KMS-11 (cell line): Measurements from ENCODE around the gene TAF1B.

Source experiments
- H2AFZ ChIP-seq: fragments of 200-600 bp; sonication (generic); 2 replicates; pipeline ENCODE4 v1.6.1; 2016; ENCODE audit warnings: antibody characterized with exemption, mixed run types, low read depth
- H3K27ac ChIP-seq: fragments of 200-600 bp; sonication (generic); 2 replicates; pipeline ENCODE4 v1.6.1; 2016; ENCODE audit warnings: mild to moderate bottlenecking, mixed run types
- H3K27me3 ChIP-seq: fragments of 200-600 bp; sonication (generic); 2 replicates; pipeline ENCODE4 v1.6.1; 2017; ENCODE audit warnings: mild to moderate bottlenecking, low read depth, mixed run types, moderate library complexity; ENCODE audit not compliant: insufficient read depth
- H3K36me3 ChIP-seq: fragments of 200-600 bp; sonication (generic); 2 replicates; pipeline ENCODE4 v1.6.1; 2017; ENCODE audit warnings: mild to moderate bottlenecking, mixed run types; ENCODE audit not compliant: insufficient read depth
- H3K4me1 ChIP-seq: fragments of 200-600 bp; sonication (generic); 2 replicates; pipeline ENCODE4 v1.6.1; 2016; ENCODE audit warnings: mild to moderate bottlenecking, low read depth, mixed run types; ENCODE audit not compliant: poor library complexity, severe bottlenecking
- H3K4me2 ChIP-seq: fragments of 200-600 bp; sonication (generic); 2 replicates; pipeline ENCODE4 v1.7.0; 2016; ENCODE audit warnings: mild to moderate bottlenecking, mixed run types
- H3K4me3 ChIP-seq: fragments of 200-600 bp; sonication (generic); IDR thresholded peaks from 2 replicates; pipeline ENCODE4 v1.6.1; 2017; ENCODE audit warnings: low read depth, low read length, mixed read lengths; ENCODE audit not compliant: insufficient read depth
- H3K79me2 ChIP-seq: fragments of 200-600 bp; sonication (generic); 2 replicates; pipeline ENCODE4 v1.6.1; 2016; ENCODE audit warnings: low read depth, mixed run types; ENCODE audit not compliant: insufficient read depth
- H3K9ac ChIP-seq: fragments of 200-600 bp; sonication (generic); 2 replicates; pipeline ENCODE4 v1.6.1; 2016; ENCODE audit warnings: mild to moderate bottlenecking, mixed run types
- H4K20me1 ChIP-seq: fragments of 200-600 bp; sonication (generic); 2 replicates; pipeline ENCODE4 v1.6.1; 2016; ENCODE audit warnings: mild to moderate bottlenecking, mixed run types; ENCODE audit not compliant: insufficient read depth
- TF ChIP-seq, protein P1 (sequence below): fragments of 200-600 bp; sonication (generic); conservative IDR thresholded peaks from 2 replicates; pipeline ENCODE4 v1.6.1; 2017; ENCODE audit warnings: low read depth, mild to moderate bottlenecking, antibody characterized with exemption, low read length, moderate library complexity, mixed read lengths

Gene TAF1B

DNA sequence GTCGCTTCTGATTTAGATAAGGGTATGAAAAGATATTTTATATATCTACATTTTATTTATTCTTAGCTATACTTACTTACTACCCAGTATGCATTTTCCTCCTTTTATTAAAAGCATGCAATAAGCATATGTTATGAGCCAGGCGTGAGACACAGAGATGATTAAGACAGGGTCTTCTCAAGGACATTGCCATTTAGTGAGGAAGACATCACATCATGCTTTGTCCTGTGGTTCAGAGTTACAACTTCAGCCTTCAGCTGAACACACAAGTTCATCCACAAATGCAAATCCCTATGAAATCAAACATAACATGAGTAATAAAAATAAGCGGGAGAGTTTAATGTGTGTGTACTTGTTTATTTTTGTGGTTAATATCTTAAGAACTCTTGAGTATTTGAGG is 138.4 kb downstream of the TAF1B start:
- no peak overlapping the region for H3K4me2 ChIP-seq
- TF ChIP-seq, protein P1, sequence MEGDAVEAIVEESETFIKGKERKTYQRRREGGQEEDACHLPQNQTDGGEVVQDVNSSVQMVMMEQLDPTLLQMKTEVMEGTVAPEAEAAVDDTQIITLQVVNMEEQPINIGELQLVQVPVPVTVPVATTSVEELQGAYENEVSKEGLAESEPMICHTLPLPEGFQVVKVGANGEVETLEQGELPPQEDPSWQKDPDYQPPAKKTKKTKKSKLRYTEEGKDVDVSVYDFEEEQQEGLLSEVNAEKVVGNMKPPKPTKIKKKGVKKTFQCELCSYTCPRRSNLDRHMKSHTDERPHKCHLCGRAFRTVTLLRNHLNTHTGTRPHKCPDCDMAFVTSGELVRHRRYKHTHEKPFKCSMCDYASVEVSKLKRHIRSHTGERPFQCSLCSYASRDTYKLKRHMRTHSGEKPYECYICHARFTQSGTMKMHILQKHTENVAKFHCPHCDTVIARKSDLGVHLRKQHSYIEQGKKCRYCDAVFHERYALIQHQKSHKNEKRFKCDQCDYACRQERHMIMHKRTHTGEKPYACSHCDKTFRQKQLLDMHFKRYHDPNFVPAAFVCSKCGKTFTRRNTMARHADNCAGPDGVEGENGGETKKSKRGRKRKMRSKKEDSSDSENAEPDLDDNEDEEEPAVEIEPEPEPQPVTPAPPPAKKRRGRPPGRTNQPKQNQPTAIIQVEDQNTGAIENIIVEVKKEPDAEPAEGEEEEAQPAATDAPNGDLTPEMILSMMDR, result no peak
- no peaks in the 10 kb centered on the region for H3K27me3 ChIP-seq
- H3K36me3 ChIP-seq, result no peaks in the 10 kb centered on the region
- H4K20me1 ChIP-seq, result no peaks in the 10 kb centered on the region
- no peak overlapping the region for H2AFZ ChIP-seq
- no peaks in the 10 kb centered on the region for H3K79me2 ChIP-seq
- H3K9ac ChIP-seq, result no peak overlapping the region
- H3K4me1 ChIP-seq, result peaks cover 5% of the 10 kb centered on the region
- H3K4me3 ChIP-seq, result no peak overlapping the region
- no peak overlapping the region for H3K27ac ChIP-seq

DNA sequence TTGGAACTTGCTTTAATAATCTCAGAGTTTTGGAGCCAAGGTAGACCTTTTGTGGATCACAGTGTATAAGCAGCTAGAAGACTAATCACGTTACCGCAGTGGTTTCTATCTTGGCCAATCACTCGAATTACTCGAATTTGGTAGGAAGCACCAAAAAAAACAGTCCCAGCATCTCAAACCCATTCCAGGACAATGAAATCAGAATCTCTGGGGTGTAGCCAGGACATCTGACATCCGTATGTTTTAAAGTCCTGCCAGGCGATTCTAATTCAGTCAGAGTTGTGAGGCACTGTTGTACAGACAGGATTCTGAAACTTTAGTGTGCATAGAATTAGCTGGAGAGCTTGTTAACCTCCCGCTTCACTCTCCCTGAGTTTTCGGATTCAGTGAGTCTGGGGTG is 139.0 kb downstream of the TAF1B start:
- no peak overlapping the region for H2AFZ ChIP-seq
- H3K4me2 ChIP-seq, result no peak overlapping the region
- peaks cover 5% of the 10 kb centered on the region for H3K4me1 ChIP-seq
- H3K27ac ChIP-seq, result no peak overlapping the region
- H3K9ac ChIP-seq, result no peak overlapping the region
- H3K4me3 ChIP-seq, result no peak overlapping the region
- H3K79me2 ChIP-seq, result no peaks in the 10 kb centered on the region
- H3K27me3 ChIP-seq, result no peaks in the 10 kb centered on the region
- TF ChIP-seq, protein P1, result no peak
- H4K20me1 ChIP-seq, result no peaks in the 10 kb centered on the region
- no peaks in the 10 kb centered on the region for H3K36me3 ChIP-seq

DNA sequence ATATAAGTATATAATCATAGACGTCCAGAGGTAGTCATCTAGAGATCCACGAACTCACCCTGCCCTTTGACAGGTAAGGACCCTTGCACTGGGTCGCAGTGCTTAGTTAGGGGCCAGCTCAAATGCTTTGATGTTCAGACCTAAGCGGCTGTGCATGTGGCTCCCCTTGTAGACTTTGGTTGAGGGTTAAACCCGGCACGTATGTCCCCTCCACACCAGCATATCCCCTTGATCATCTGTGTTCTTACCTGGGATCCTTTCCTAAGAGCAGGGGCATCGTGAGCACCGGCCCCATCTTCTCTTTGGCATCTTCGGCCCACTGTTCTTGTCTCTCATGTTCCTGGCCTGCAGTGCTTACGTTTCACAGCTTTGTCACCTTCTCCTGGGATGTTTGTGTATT is 139.6 kb downstream of the TAF1B start:
- H3K36me3 ChIP-seq, result no peaks in the 10 kb centered on the region
- peaks cover 5% of the 10 kb centered on the region for H3K4me1 ChIP-seq
- TF ChIP-seq, protein P1, result no peak
- no peak overlapping the region for H3K9ac ChIP-seq
- no peak overlapping the region for H3K4me2 ChIP-seq
- H3K27me3 ChIP-seq, result no peaks in the 10 kb centered on the region
- H3K27ac ChIP-seq, result no peak overlapping the region
- H3K4me3 ChIP-seq, result no peak overlapping the region
- H4K20me1 ChIP-seq, result no peaks in the 10 kb centered on the region
- no peak overlapping the region for H2AFZ ChIP-seq
- no peaks in the 10 kb centered on the region for H3K79me2 ChIP-seq

DNA sequence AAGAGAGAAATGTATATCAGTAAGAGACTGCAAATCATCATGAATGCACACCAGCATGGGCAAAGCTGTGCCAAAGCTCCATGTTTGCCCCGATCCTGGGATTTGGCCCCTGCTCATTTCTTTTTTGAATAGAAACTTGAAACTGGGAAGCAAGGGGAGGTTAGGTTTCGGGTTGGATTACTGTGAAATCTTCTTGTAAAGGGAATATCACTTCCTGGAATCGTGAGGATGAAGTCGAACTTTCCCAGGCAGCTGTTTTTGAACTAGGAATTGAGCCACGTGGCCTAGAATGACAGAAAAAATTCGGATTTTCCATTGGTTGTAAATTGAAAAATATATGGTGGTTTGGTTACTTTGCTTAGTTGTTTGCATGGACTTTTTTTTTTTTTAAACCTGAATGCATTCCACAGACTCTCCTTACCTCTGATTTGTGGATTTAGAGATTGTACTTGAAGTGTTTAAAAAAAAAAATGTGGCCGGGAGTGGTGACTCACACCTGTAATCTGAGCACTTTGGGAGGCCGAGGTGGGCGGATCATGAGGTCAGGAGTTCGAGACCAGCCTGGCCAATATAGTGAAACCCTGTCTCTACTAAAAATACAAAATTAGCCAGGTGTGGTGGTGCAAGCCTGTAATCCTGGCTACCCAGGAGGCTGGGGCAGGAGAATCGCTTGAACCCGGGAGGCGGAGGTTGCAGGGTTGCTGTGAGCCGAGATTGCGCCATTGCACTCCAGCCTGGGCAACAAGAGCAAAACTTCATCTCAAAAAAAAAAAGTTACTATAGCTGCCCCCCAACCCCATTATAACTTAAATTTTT is 140.3 kb downstream of the TAF1B start:
- H3K9ac ChIP-seq, result no peak overlapping the region
- 0 out of 2 replicates have a peak overlapping the region, but pooled peaks have one; percentile 23 for H2AFZ ChIP-seq
- no peak overlapping the region for H3K4me3 ChIP-seq
- no peak overlapping the region for H3K4me2 ChIP-seq
- no peaks in the 10 kb centered on the region for H3K36me3 ChIP-seq
- H3K27me3 ChIP-seq, result no peaks in the 10 kb centered on the region
- TF ChIP-seq, protein P1, result no peak
- no peak overlapping the region for H3K27ac ChIP-seq
- peaks cover 5% of the 10 kb centered on the region for H3K4me1 ChIP-seq
- H3K79me2 ChIP-seq, result no peaks in the 10 kb centered on the region
- no peaks in the 10 kb centered on the region for H4K20me1 ChIP-seq
